Stimulated activated CD4-positive, alpha-beta T cell treated with anti-CD3 and anti-CD28 coated beads, TNF-alpha, amount 100 ng/mL, for 1 hour (primary cell): ENCODE results near the gene HCN2.
A peak's percentile ranks its signal among the peaks of the same experiment; 100 is the strongest.
"Not testable (repeated sequence)": the region's sequence is repeated elsewhere in the genome, so short reads cannot be mapped to it uniquely, and the experiment has no call there.

Source experiments
- DNase-seq, 3 donors: peaks; one replicate each; pipeline ENCODE4 v3.0.0-alpha.2; 2020; ENCODE audit warnings: low read depth in 3 of 3, low spot score in 1 of 3

The HCN2 gene

GRCh38 chr19:602391-603301, 13.0 kb downstream of the HCN2 start:
- no peak for DNase-seq

DNA sequence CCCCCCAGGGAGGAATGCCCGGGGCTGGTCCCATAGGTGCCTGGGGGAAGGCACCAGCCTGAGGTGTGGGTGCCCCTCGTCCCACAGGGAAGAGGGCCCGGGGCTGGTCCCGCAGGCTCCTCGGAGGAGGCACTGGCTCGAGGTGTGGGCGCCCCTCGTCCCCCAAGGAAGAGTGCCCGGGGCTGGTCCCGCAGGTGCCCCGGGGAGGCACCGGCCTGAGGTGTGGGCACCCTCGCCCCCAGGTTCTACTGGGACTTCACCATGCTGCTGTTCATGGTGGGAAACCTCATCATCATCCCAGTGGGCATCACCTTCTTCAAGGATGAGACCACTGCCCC, 13.6 kb downstream of the HCN2 start:
- DNase-seq: not testable (repeated sequence)

DNA sequence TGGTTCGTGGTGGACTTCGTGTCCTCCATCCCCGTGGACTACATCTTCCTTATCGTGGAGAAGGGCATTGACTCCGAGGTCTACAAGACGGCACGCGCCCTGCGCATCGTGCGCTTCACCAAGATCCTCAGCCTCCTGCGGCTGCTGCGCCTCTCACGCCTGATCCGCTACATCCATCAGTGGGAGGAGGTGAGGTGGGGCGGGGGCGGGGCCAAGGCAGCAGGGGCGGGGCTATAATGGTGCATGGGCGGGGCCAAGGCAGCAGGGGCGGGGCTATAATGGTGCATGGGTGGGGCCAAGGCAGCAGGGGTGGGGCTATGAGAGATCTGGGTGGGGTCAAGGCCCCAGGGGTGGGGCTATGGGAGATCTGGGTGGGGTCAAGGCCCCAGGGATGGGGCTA, 14.1 kb downstream of the HCN2 start:
- not testable (repeated sequence) for DNase-seq

- no peak for DNase-seq
Observed at GRCh38 chr19:604355-604754, 14.7 kb downstream of the HCN2 start.

DNA sequence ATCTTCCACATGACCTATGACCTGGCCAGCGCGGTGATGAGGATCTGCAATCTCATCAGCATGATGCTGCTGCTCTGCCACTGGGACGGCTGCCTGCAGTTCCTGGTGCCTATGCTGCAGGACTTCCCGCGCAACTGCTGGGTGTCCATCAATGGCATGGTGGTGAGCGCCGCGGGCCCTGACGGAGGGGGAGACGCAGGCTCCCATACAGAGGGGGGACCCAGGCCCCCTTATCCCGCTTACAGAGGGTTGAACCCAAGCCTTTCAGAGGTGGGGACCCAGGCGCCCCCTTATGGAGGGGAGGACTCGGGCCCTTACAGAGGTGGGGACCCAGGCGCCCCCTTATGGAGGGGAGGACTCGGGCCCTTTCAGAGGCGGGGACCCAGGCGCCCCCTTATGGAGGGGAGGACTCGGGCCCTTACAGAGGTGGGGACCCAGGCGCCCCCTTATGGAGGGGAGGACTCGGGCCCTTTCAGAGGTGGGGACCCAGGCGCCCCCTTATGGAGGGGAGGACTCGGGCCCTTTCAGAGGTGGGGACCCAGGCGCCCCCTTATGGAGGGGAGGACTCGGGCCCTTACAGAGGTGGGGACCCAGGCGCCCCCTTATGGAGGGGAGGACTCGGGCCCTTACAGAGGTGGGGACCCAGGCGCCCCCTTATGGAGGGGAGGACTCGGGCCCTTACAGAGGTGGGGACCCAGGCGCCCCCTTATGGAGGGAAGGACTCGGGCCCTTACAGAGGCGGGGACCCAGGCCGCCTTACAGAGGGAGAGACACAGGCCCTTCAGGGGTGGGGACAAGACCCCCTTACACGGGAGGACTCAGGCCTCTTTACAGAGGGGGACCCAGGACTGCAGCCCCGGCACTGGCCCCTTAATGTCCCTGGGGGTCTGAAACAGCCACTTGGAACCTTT, 15.6 kb downstream of the HCN2 start:
- not testable (repeated sequence) for DNase-seq

- no peak for DNase-seq
Observed at GRCh38 chr19:607301-608154, 17.8 kb downstream of the HCN2 start.

GRCh38 chr19:608155-609003, 18.7 kb downstream of the HCN2 start:
- no peak for DNase-seq

DNA sequence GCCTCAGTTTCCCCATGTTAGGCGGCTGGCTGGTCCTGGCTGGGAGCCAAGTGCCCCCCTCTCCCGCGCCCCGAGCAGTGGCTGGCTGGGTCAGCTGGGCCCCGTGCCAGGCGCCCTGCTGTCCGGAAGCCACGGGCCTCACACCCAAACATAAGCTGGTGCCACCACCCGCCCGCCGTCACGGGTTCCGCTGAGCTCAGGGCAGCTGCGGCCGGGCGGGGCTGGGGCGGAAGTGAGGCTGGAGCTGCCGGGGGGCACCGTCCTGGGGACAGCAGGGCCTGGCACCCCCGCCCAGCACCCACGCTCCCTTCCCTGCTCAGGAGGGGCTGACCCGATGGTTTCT, 19.3 kb downstream of the HCN2 start:
- no peak for DNase-seq

DNA sequence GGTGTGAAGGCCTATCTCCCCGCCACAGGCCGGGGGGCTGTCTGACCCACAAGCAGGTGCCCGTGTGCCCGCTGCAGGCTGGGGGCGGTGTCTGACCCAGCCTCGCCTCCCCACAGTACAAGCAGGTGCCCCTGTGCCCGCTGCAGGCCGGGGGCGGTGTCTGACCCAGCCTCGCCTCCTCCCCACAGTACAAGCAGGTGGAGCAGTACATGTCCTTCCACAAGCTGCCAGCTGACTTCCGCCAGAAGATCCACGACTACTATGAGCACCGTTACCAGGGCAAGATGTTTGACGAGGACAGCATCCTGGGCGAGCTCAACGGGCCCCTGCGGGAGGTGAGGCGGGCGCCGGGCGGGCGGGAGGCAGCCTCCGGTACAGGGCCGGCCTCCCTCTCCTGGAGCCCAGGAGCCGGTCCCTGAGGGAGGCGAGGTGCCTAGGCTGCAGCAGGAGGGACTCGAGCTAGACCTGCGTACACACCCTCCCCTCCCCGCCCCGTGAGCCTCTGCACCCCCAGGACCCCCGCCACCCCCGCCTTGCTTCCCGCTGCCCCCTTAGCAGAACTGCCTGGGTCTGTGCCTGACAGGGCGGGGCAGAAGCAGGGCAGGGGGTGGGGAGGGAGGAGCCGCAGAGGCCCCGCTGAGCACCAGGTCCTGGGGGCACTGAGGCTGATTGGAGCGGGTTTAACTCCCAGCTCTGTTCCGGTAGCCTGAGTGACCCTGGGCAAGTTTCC, 20.6 kb downstream of the HCN2 start:
- no peak for DNase-seq

- peak in 2 of 3 donors; percentile 22 to 38 for DNase-seq
Observed at GRCh38 chr19:610801-611480, 21.3 kb downstream of the HCN2 start.

DNA sequence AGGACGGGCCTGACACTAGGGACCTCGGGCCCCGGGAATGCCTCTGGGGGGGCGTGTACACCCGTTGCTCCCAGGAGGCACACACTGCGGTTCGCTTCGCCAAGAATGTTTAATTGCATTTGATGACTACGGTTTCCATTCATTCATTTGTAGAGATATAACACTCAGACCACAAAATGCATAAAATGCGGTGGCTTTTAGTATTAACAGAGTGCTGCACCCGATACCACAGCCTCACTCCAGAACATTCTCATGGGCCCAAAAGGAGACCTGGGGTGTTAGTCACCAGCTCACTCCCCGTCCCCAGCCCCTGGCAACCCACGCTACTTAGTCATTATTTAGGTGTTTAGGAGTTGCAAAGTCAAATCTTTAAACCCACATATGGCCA, 21.8 kb downstream of the HCN2 start:
- peak in 1 of 3 donors; percentile 20 for DNase-seq

GRCh38 chr19:612941-613340, 23.3 kb downstream of the HCN2 start:
- DNase-seq: no peak

GRCh38 chr19:613732-614567, 24.3 kb downstream of the HCN2 start:
- DNase-seq: no peak

GRCh38 chr19:615619-616018, 25.9 kb downstream of the HCN2 start:
- DNase-seq: no peak

- no peak for DNase-seq
Observed at GRCh38 chr19:616062-616700, 26.5 kb downstream of the HCN2 start.

- no peak for DNase-seq
Observed at GRCh38 chr19:616747-617526, 27.3 kb downstream of the HCN2 start.
